Measurements from ENCODE around the gene FYB2. TPM values are rescaled to one million over a fixed set of nuclear protein-coding genes. Genes with fewer than 3 reads are reported as not detected.

Gene FYB2
- polyA plus RNA-seq, 1 donor from 2014 or later: 0.69 TPM

- Histone ChIP-seq H4K20me1 (ENCODE audit: insufficient read depth) (no peaks in the 10 kb centered on the region), H3K4me2 (ENCODE audit: low read length) (peak overlapping the region; percentile 30), H2AFZ (ENCODE audit: low read depth, low read length) (no peak overlapping the region)
Observed at GRCh38 chr1:56844545-56845136, 25.4 kb upstream of the FYB2 start.

GRCh38 chr1:56843544-56843943, 24.3 kb upstream of the FYB2 start:
- Histone ChIP-seq H3K9me3 (ENCODE audit: low read length) (no peaks in the 10 kb centered on the region), H3K36me3 (ENCODE audit: insufficient read depth, low read length) (no peaks in the 10 kb centered on the region), H4K20me1 (ENCODE audit: insufficient read depth) (no peaks in the 10 kb centered on the region), H3K79me2 (replicated peaks; ENCODE audit: insufficient read depth, low read length) (no peaks in the 10 kb centered on the region), H2AFZ (ENCODE audit: low read depth, low read length) (no peak overlapping the region), H3K9me2 (ENCODE audit: insufficient read depth, low read length) (no peaks in the 10 kb centered on the region), H3K4me2 (ENCODE audit: low read length) (no peak overlapping the region), H3K27me3 (ENCODE audit: insufficient read depth, low read depth, low read length) (no peaks in the 10 kb centered on the region), H3K4me3 (ENCODE audit: low read length) (no peak overlapping the region), H3F3A (ENCODE audit: insufficient read depth, low read length, poor library complexity, severe bottlenecking) (no peaks in the 10 kb centered on the region), H3K27ac (ENCODE audit: low read length) (no peak overlapping the region), H3K9ac (ENCODE audit: low read length) (no peak overlapping the region)
- no peak for TF ChIP-seq REST (IDR thresholded peaks at IDR 0.05; ENCODE audit: borderline replicate concordance)
- TF ChIP-seq MXI1 (conservative IDR thresholded peaks at IDR 0.05; ENCODE audit: poor library complexity, severe bottlenecking): no peak
- TF ChIP-seq EZH2 (IDR thresholded peaks at IDR 0.05; ENCODE audit: borderline replicate concordance, insufficient read depth, low read length, poor library complexity, severe bottlenecking): no peak
- no peak for TF ChIP-seq EP300 (conservative IDR thresholded peaks at IDR 0.05; ENCODE audit: poor library complexity, severe bottlenecking)
- no peak for TF ChIP-seq RAD21 (conservative IDR thresholded peaks at IDR 0.05)
- no peak for TF ChIP-seq TAF1 (IDR thresholded peaks at IDR 0.05; ENCODE audit: low read depth)
- no peak for TF ChIP-seq CTCF (IDR thresholded peaks at IDR 0.05; ENCODE audit: poor library complexity, severe bottlenecking)
- TF ChIP-seq SMC3 (conservative IDR thresholded peaks at IDR 0.05; ENCODE audit: poor library complexity): no peak
- no peak for TF ChIP-seq POLR2AphosphoS5 (IDR thresholded peaks at IDR 0.05)

More at GRCh38 chr1:56844545-56845136, 25.4 kb upstream of the FYB2 start:
- no peaks in the 10 kb centered on the region for H3F3A ChIP-seq (ENCODE audit: insufficient read depth, low read length, poor library complexity, severe bottlenecking)
- H3K27ac ChIP-seq (ENCODE audit: low read length): peak overlapping the region; percentile 28
- TF ChIP-seq SMC3 (conservative IDR thresholded peaks at IDR 0.05; ENCODE audit: poor library complexity) (no peak), REST (IDR thresholded peaks at IDR 0.05; ENCODE audit: borderline replicate concordance) (peak; percentile 24)
- H3K9me2 ChIP-seq (ENCODE audit: insufficient read depth, low read length): no peaks in the 10 kb centered on the region
- H3K9me3 ChIP-seq (ENCODE audit: low read length): no peaks in the 10 kb centered on the region
- no peaks in the 10 kb centered on the region for H3K36me3 ChIP-seq (ENCODE audit: insufficient read depth, low read length)
- no peaks in the 10 kb centered on the region for H3K27me3 ChIP-seq (ENCODE audit: insufficient read depth, low read depth, low read length)
- H3K79me2 ChIP-seq (replicated peaks; ENCODE audit: insufficient read depth, low read length): no peaks in the 10 kb centered on the region
- peak overlapping the region; percentile 18 for H3K4me3 ChIP-seq (ENCODE audit: low read length)
- peak overlapping the region; percentile 16 for H3K9ac ChIP-seq (ENCODE audit: low read length)

Data from neural cell (in vitro differentiated cells).